CD4-positive, alpha-beta memory T cell (primary cell): ENCODE results near the gene HCFC1. TPM values are rescaled to one million over a fixed set of nuclear protein-coding genes. Genes with fewer than 3 reads are reported as not detected.

Source experiments
- CTCF ChIA-PET: fragments of 350-600 bp; sonication (Branson Sonifier 250); formaldehyde crosslinking; loops from one replicate; lab custom pipeline; 2021; ENCODE audit warnings: inconsistent platforms; ENCODE audit not compliant: partially characterized antibody; lab: Charles Lee
- POLR2A ChIA-PET: fragments of 350-600 bp; sonication (Branson Sonifier 250); formaldehyde crosslinking; loops from one replicate; lab custom pipeline; 2021; ENCODE audit not compliant: partially characterized antibody; lab: Charles Lee
- DNase-seq, 5 donors: peaks; one replicate each; pipeline versions ENCODE4 v3.0.0 to v3.0.0-alpha.2; 2020 to 2022; ENCODE audit warnings: mixed read lengths in 1 of 5
- H3K27ac ChIP-seq: one replicate; pipeline ENCODE4 v1.7.0; 2013; ENCODE audit warnings: low read depth, low read length
- H3K27me3 ChIP-seq: 2 replicates; pipeline ENCODE4 v1.7.0; 2013; ENCODE audit warnings: mild to moderate bottlenecking, low read length, moderate library complexity; ENCODE audit not compliant: insufficient read depth
- H3K36me3 ChIP-seq: 2 replicates; pipeline ENCODE4 v1.7.0; 2013; ENCODE audit warnings: mild to moderate bottlenecking, low read length, moderate library complexity; ENCODE audit not compliant: insufficient read depth
- H3K4me1 ChIP-seq: 2 replicates; pipeline ENCODE4 v1.7.0; 2013; ENCODE audit warnings: mild to moderate bottlenecking, low read length, moderate library complexity; ENCODE audit not compliant: insufficient read depth
- H3K4me3 ChIP-seq, 2 donors: one replicate each; pipeline ENCODE4 v1.7.0; 2013; ENCODE audit warnings: low read length in 2 of 2, mild to moderate bottlenecking in 1 of 2
- H3K9me3 ChIP-seq, 2 donors: one replicate each; pipeline ENCODE4 v1.7.0; 2013; ENCODE audit warnings: low read length in 2 of 2, control low read depth in 1 of 2; ENCODE audit not compliant: control insufficient read depth in 1 of 2
- H3K27ac Mint-ChIP-seq, 7 donors: one replicate each; pipeline ENCODE4 v1.8.0; 2020 to 2021; ENCODE audit warnings: mixed read lengths in 7 of 7, mild to moderate bottlenecking in 6 of 7, inconsistent platforms in 3 of 7, moderate library complexity in 3 of 7
- H3K27me3 Mint-ChIP-seq, 2 donors: one replicate each; pipeline ENCODE4 v1.8.0; 2020 to 2021; ENCODE audit warnings: mixed read lengths in 2 of 2
- H3K36me3 Mint-ChIP-seq, 2 donors: one replicate each; pipeline ENCODE4 v1.8.0; 2020 to 2021; ENCODE audit warnings: mixed read lengths in 2 of 2, inconsistent platforms in 1 of 2, mild to moderate bottlenecking in 1 of 2
- H3K4me1 Mint-ChIP-seq, 4 donors: one replicate each; pipeline ENCODE4 v1.8.0; 2020 to 2021; ENCODE audit warnings: mixed read lengths in 4 of 4, mild to moderate bottlenecking in 1 of 4
- H3K4me3 Mint-ChIP-seq, 8 donors: one replicate each; pipeline ENCODE4 v1.8.0; 2020 to 2021; ENCODE audit warnings: mixed read lengths in 8 of 8, mild to moderate bottlenecking in 7 of 8, moderate library complexity in 6 of 8, inconsistent platforms in 3 of 8
- H3K9me3 Mint-ChIP-seq, 8 donors: one replicate each; pipeline ENCODE4 v1.8.0; 2020 to 2021; ENCODE audit warnings: mixed read lengths in 8 of 8, mild to moderate bottlenecking in 5 of 8, inconsistent platforms in 3 of 8, moderate library complexity in 1 of 8
- intact Hi-C: fragments of 100-400 bp; cut with micrococcal nuclease; formaldehyde crosslinking; loops from one replicate; pipeline ENCODE4 v1.15.1; 2023
- polyA plus RNA-seq, 2 donors: library from polyadenylated mRNA; unstranded; fragments of 300-500 nt; fragmentation: Illumina TruSeq; gene quantifications; one replicate each; pipeline ENCODE4 v1.2.3, GENCODE V29; 2021
- total RNA-seq, 2 experiments: library from RNA; stranded (reverse); gene quantifications; one replicate each; pipeline ENCODE4 v1.2.3, GENCODE V29; 2021

HCFC1 gene
- total and polyA plus RNA-seq, 4 experiments from 2014 or later = 1.6 to 53.4 (median 33.7) TPM

GRCh38 chrX:153974003-153974725, 2.5 kb upstream of the HCFC1 start:
- Mint-ChIP-seq H3K4me1 (peaks cover 11 to 32% (median 25%) of the 10 kb centered on the region in 4 donors), H3K4me3 (peak overlapping the region; percentile 61 to 92 (median 83)), H3K27ac (peak overlapping the region; percentile 72 to 97 (median 93)), H3K9me3 (peaks cover 0 to 3% (median 0%) of the 10 kb centered on the region in 8 donors), H3K27me3 (peaks cover 0 to 1% of the 10 kb centered on the region in 2 donors), H3K36me3 (peaks cover 0 to 11% of the 10 kb centered on the region in 2 donors)
- CTCF ChIA-PET = interaction anchor here (0.9 to 1.0 kb wide), 2 partner anchors 46 to 77 kb away, joined by 3 read pairs; no protein-coding TSS in a partner anchor
- Histone ChIP-seq H3K27ac (peak overlapping the region; percentile 99), H3K4me1 (peaks cover 19% of the 10 kb centered on the region), H3K9me3 (no peaks in the 10 kb centered on the region), H3K4me3 (peak overlapping the region in 1 of 2 donors; percentile 16), H3K27me3 (no peaks in the 10 kb centered on the region), H3K36me3 (no peaks in the 10 kb centered on the region)
- DNase-seq = no peak
- intact Hi-C loops = loop anchor here (5.0 to 10.0 kb wide), 2 partner anchors 38 to 401 kb away; partner anchors contain the start of genes EMD and FLNA
- POLR2A ChIA-PET = interaction anchor here (1.1 to 10.3 kb wide), 7 partner anchors 6 to 424 kb away, joined by 3 to 176 read pairs (median 61); partner anchors contain the start of genes ARHGAP4, IRAK1 and RPL10

- no peak for DNase-seq
- peaks cover 26% of the 10 kb centered on the region for H3K4me1 ChIP-seq
- H3K27me3 ChIP-seq = no peaks in the 10 kb centered on the region
- peaks cover 0 to 1% of the 10 kb centered on the region in 2 donors for H3K27me3 Mint-ChIP-seq
- no peaks in the 10 kb centered on the region for H3K36me3 ChIP-seq
- intact Hi-C loops = loop anchor here (2.0 to 10.0 kb wide), 3 partner anchors 39 to 401 kb away; partner anchors contain the start of genes EMD and FLNA
- H3K4me3 Mint-ChIP-seq = peak overlapping the region; percentile 83 to 92 (median 86)
- peak overlapping the region; percentile 43 to 66 for H3K4me3 ChIP-seq
- H3K27ac Mint-ChIP-seq = peak overlapping the region; percentile 91 to 97 (median 93)
- H3K27ac ChIP-seq = peak overlapping the region; percentile 99
- ChIA-PET CTCF (interaction anchor here (0.9 to 1.0 kb wide), 2 partner anchors 47 to 78 kb away, joined by 3 read pairs; no protein-coding TSS in a partner anchor), POLR2A (interaction anchor here (0.8 to 10.3 kb wide), 8 partner anchors 7 to 425 kb away, joined by 3 to 176 read pairs (median 44); partner anchors contain the start of genes ARHGAP4, IRAK1 and RPL10)
- H3K36me3 Mint-ChIP-seq = peaks cover 0 to 11% of the 10 kb centered on the region in 2 donors
- H3K9me3 Mint-ChIP-seq = peaks cover 0 to 3% (median 0%) of the 10 kb centered on the region in 8 donors
- no peaks in the 10 kb centered on the region for H3K9me3 ChIP-seq
- peaks cover 11 to 37% (median 27%) of the 10 kb centered on the region in 4 donors for H3K4me1 Mint-ChIP-seq
These were observed 1.7 kb upstream of the HCFC1 start for GRCh38 chrX:153973127-153974002.

GRCh38 chrX:153972368-153973126, 929 bp upstream of the HCFC1 start, which contains the start of gene TMEM187:
Gene TMEM187 (plus strand): TSS chrX:153972754. CDS start chrX:153982063, 9,309 bp downstream.
- Histone ChIP-seq H3K4me1 (peaks cover 32% of the 10 kb centered on the region), H3K9me3 (no peaks in the 10 kb centered on the region), H3K27me3 (no peaks in the 10 kb centered on the region), H3K4me3 (peak within 1 kb of the TSS; percentile 66 to 90), H3K36me3 (no peaks in the 10 kb centered on the region), H3K27ac (peak within 1 kb of the TSS; percentile 99)
- H3K27ac Mint-ChIP-seq = peak within 1 kb of the TSS; percentile 97 to 100 (median 100)
- CTCF ChIA-PET = no interaction called here
- intact Hi-C loops = loop anchor here (1.0 to 10.0 kb wide), 4 partner anchors 9 to 402 kb away; partner anchors contain the start of genes EMD and FLNA
- H3K36me3 Mint-ChIP-seq = peaks cover 3 to 14% of the 10 kb centered on the region in 2 donors
- H3K9me3 Mint-ChIP-seq = peaks cover 0 to 3% (median 0%) of the 10 kb centered on the region in 8 donors
- POLR2A ChIA-PET = interaction anchor here (0.8 to 10.3 kb wide), 14 partner anchors 8 to 439 kb away, joined by 3 to 176 read pairs (median 10); partner anchors contain the start of genes ARHGAP4, EMD, IDH3G and IRAK1
- peak within 1 kb of the TSS; percentile 100 for H3K4me3 Mint-ChIP-seq
- DNase-seq = peak; percentile 91 to 94 (median 93)
- H3K4me1 Mint-ChIP-seq = peaks cover 16 to 45% (median 34%) of the 10 kb centered on the region in 4 donors
- peaks cover 0 to 1% of the 10 kb centered on the region in 2 donors for H3K27me3 Mint-ChIP-seq

- peak overlapping the region; percentile 61 to 90 for H3K4me3 ChIP-seq
- intact Hi-C loops = loop anchor here (1.0 to 10.0 kb wide), 4 partner anchors 41 to 404 kb away; partner anchors contain the start of genes ARHGAP4, EMD, FLNA and IDH3G
- H3K27ac Mint-ChIP-seq = peak overlapping the region; percentile 97 to 100 (median 100)
- no peaks in the 10 kb centered on the region for H3K36me3 ChIP-seq
- H3K27ac ChIP-seq = peak overlapping the region; percentile 99
- H3K4me3 Mint-ChIP-seq = peak overlapping the region; percentile 100
- ChIA-PET POLR2A (interaction anchor here (0.7 to 10.3 kb wide), 21 partner anchors 9 to 1012 kb away, joined by 3 to 176 read pairs (median 9); partner anchors contain the start of genes ARHGAP4, IDH3G, IRAK1 and NAA10), CTCF (interaction anchor here (0.8 to 6.1 kb wide), 7 partner anchors 10 to 402 kb away, joined by 3 to 31 read pairs (median 3); no protein-coding TSS in a partner anchor)
- H3K9me3 ChIP-seq = no peaks in the 10 kb centered on the region
- peaks cover 0 to 1% of the 10 kb centered on the region in 2 donors for H3K27me3 Mint-ChIP-seq
- no peaks in the 10 kb centered on the region for H3K27me3 ChIP-seq
- H3K36me3 Mint-ChIP-seq = peaks cover 4 to 18% of the 10 kb centered on the region in 2 donors
- H3K4me1 Mint-ChIP-seq = peaks cover 21 to 59% (median 44%) of the 10 kb centered on the region in 4 donors
- peaks cover 47% of the 10 kb centered on the region for H3K4me1 ChIP-seq
- DNase-seq = peak; percentile 89 to 95 (median 92)
- peaks cover 0 to 3% (median 0%) of the 10 kb centered on the region in 8 donors for H3K9me3 Mint-ChIP-seq
These were observed 531 bp downstream of the HCFC1 start for GRCh38 chrX:153971124-153971449.

- Histone ChIP-seq H3K9me3 (no peaks in the 10 kb centered on the region), H3K4me3 (peak overlapping the region; percentile 36 to 90), H3K36me3 (no peaks in the 10 kb centered on the region), H3K4me1 (peaks cover 52% of the 10 kb centered on the region), H3K27me3 (no peaks in the 10 kb centered on the region), H3K27ac (peak overlapping the region; percentile 99)
- Mint-ChIP-seq H3K36me3 (peaks cover 4 to 18% of the 10 kb centered on the region in 2 donors), H3K27me3 (peaks cover 0 to 1% of the 10 kb centered on the region in 2 donors), H3K4me3 (peak overlapping the region; percentile 100), H3K27ac (peak overlapping the region; percentile 97 to 100 (median 100)), H3K4me1 (peaks cover 20 to 58% (median 43%) of the 10 kb centered on the region in 4 donors), H3K9me3 (peaks cover 0 to 3% (median 0%) of the 10 kb centered on the region in 8 donors)
- intact Hi-C loops = loop anchor here (1.0 to 10.0 kb wide), 4 partner anchors 42 to 404 kb away; partner anchors contain the start of genes ARHGAP4, EMD, FLNA and IDH3G
- peak in 3 of 5 donors; percentile 23 to 58 (median 47) for DNase-seq
- CTCF ChIA-PET = interaction anchor here (1.0 to 6.1 kb wide), 6 partner anchors 19 to 403 kb away, joined by 3 to 31 read pairs (median 3); no protein-coding TSS in a partner anchor
- POLR2A ChIA-PET = interaction anchor here (0.9 to 10.3 kb wide), 19 partner anchors 9 to 1012 kb away, joined by 3 to 176 read pairs (median 10); partner anchors contain the start of genes ARHGAP4, IDH3G, IRAK1 and NAA10
These were observed 1.1 kb downstream of the HCFC1 start for GRCh38 chrX:153970357-153971123.
